GM06990 (cell line): ENCODE measurements around the gene CHM.
"Not testable (repeated sequence)": the region's sequence is repeated elsewhere in the genome, so short reads cannot be mapped to it uniquely, and the experiment has no call there.

Source experiments
- DNase-seq: peaks from one replicate; pipeline ENCODE4 v3.0.0-alpha.2; 2011; ENCODE audit not compliant: insufficient read length; ENCODE audit errors: extremely low read depth
- H3K27me3 ChIP-seq: replicated peaks from 2 replicates; pipeline ENCODE4 v1.6.0; 2011; ENCODE audit warnings: low read length; ENCODE audit not compliant: control insufficient read depth, insufficient read depth
- H3K36me3 ChIP-seq: 2 replicates; pipeline ENCODE4 v1.5.1; 2011; ENCODE audit warnings: low read length; ENCODE audit not compliant: control insufficient read depth, insufficient read depth
- H3K4me3 ChIP-seq: replicated peaks from 2 replicates; pipeline ENCODE4 v1.5.1; 2011; ENCODE audit warnings: low read depth, mild to moderate bottlenecking, control low read depth, low read length
- CTCF ChIP-seq: IDR thresholded peaks from 2 replicates; pipeline ENCODE4 v1.5.1; 2011; ENCODE audit warnings: low read length, control low read depth, mild to moderate bottlenecking, inconsistent platforms; ENCODE audit not compliant: insufficient read depth, poor library complexity, severe bottlenecking

Gene CHM

GRCh38 chrX:86023811-86024210 lies 23.5 kb downstream of the CHM start:
- no peak for DNase-seq
- TF ChIP-seq CTCF = no peak
- H3K36me3 ChIP-seq = no peaks in the 10 kb centered on the region
- H3K4me3 ChIP-seq = no peak overlapping the region
- no peaks in the 10 kb centered on the region for H3K27me3 ChIP-seq

GRCh38 chrX:86021652-86022289 lies 25.6 kb downstream of the CHM start:
- Histone ChIP-seq H3K4me3 (no peak overlapping the region), H3K36me3 (no peaks in the 10 kb centered on the region; the same call in 1 of the 2 replicates), H3K27me3 (no peaks in the 10 kb centered on the region)
- TF ChIP-seq CTCF = no peak
- no peak for DNase-seq

- Histone ChIP-seq H3K27me3 (no peaks in the 10 kb centered on the region), H3K36me3 (no peaks in the 10 kb centered on the region; the same call in 1 of the 2 replicates), H3K4me3 (no peak overlapping the region)
- no peak for TF ChIP-seq CTCF
- no peak for DNase-seq
Observed at GRCh38 chrX:86016139-86016538, 31.2 kb downstream of the CHM start.

- not testable (repeated sequence) for H3K36me3 ChIP-seq, H3K27me3 ChIP-seq, DNase-seq, H3K4me3 ChIP-seq
Observed at GRCh38 chrX:86014959-86015358, 32.4 kb downstream of the CHM start.

GRCh38 chrX:86014421-86014820 lies 32.9 kb downstream of the CHM start:
- Histone ChIP-seq H3K27me3 (no peaks in the 10 kb centered on the region), H3K36me3 (no peaks in the 10 kb centered on the region; the same call in 1 of the 2 replicates), H3K4me3 (no peak overlapping the region)
- no peak for TF ChIP-seq CTCF
- no peak for DNase-seq

GRCh38 chrX:86013792-86014191 lies 33.6 kb downstream of the CHM start:
- DNase-seq = no peak
- no peaks in the 10 kb centered on the region for H3K27me3 ChIP-seq
- TF ChIP-seq CTCF = no peak
- H3K36me3 ChIP-seq = no peaks in the 10 kb centered on the region; the same call in 1 of the 2 replicates
- no peak overlapping the region for H3K4me3 ChIP-seq
